HG03521 (cell line): ENCODE results near the gene CYB5RL.
"Not testable (repeated sequence)": the region's sequence is repeated elsewhere in the genome, so short reads cannot be mapped to it uniquely, and the experiment has no call there.

ENCODE experiments used
- ATAC-seq: cut with Tn5 transposase; IDR thresholded peaks from one replicate; pipeline ENCODE4 v1.9.1; 2021; ENCODE audit warnings: mild to moderate bottlenecking, moderate library complexity; ENCODE audit not compliant: unreplicated experiment

Gene CYB5RL, protein sequence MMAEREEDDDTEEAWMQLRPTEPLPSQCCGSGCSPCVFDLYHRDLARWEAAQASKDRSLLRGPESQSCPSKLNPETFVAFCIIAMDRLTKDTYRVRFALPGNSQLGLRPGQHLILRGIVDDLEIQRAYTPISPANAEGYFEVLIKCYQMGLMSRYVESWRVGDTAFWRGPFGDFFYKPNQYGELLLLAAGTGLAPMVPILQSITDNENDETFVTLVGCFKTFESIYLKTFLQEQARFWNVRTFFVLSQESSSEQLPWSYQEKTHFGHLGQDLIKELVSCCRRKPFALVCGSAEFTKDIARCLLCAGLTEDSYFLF

DNA sequence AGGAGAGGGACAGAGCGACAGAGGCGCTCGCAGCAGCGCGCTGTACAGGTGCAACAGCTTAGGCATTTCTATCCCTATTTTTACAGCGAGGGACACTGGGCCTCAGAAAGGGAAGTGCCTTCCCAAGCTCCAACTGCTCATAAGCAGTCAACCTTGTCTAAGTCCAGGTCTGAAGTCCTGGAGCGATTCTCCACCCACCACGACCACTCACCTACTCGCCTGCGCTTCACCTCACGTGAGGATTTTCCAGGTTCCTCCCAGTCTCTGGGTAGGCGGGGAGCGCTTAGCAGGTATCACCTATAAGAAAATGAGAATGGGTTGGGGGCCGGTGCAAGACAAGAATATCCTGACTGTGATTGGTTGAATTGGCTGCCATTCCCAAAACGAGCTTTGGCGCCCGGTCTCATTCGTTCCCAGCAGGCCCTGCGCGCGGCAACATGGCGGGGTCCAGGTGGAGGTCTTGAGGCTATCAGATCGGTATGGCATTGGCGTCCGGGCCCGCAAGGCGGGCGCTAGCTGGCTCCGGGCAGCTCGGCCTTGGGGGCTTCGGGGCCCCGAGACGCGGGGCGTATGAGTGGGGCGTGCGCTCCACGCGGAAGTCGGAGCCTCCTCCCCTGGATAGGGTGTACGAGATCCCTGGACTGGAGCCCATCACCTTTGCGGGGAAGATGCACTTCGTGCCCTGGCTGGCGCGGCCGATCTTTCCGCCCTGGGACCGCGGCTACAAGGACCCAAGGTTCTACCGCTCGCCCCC lies at the start of gene CYB5RL, which contains the start of gene MRPL37:
Gene CYB5RL, minus strand, starts transcription at position 266 of the 754 bp plus-strand sequence. CDS start 4,414 bp downstream, outside the sequence.
Gene MRPL37, plus strand, starts transcription at position 403 of the 754 bp plus-strand sequence. Its CDS starts 77 bp downstream, at position 480.
- peak; percentile 96 for ATAC-seq

DNA sequence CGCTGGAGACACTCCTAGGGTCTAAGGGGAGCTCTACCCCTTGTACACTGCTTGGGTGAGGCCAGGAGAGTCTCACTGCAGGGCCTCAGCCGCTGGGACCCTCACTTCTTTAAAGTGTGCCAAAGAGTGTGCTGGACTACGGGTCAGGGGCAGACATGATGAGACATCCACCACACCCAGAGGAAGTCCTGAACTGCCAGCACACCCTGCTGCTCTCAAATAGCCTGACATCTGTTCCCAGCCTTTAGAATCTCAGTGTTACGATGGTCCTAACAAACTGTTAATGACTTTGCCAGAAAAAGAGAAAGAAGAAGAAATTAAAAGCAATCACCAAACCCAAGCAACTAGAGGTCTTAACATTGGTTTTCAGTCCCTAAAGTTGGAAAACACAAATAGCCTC lies 49.1 kb upstream of the CYB5RL start:
- ATAC-seq: no peak

DNA sequence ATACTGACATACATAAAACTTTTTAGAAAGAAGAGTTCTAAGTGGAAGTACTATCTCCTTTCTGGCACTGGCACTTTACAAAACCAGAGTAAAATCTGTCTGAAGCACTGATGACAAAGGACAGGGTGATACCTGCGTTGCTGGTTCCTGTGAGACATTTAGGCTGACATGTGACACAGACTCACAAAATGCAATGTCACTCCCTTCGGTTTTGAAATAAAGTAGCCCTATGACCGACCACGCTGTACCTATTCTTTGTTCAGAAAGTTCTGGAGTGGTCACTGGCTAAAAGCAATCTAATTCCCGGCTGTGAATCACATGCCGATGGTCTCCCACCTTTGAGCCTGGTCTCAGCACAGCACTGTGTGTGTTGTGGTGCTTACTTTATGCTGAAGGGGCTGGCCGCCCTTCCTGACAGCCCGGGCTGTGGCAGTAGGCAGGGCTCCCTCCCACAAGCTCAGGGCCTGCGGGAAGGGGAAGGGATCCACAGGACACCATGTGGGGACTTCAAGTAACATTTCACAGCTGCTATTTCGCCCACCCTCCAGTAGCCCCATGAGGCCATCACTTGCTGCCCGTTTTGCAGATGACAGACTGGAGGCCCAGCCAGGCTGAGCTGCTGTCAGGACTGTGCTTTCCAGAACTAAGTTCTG lies 48.2 kb upstream of the CYB5RL start:
- ATAC-seq: no peak

DNA sequence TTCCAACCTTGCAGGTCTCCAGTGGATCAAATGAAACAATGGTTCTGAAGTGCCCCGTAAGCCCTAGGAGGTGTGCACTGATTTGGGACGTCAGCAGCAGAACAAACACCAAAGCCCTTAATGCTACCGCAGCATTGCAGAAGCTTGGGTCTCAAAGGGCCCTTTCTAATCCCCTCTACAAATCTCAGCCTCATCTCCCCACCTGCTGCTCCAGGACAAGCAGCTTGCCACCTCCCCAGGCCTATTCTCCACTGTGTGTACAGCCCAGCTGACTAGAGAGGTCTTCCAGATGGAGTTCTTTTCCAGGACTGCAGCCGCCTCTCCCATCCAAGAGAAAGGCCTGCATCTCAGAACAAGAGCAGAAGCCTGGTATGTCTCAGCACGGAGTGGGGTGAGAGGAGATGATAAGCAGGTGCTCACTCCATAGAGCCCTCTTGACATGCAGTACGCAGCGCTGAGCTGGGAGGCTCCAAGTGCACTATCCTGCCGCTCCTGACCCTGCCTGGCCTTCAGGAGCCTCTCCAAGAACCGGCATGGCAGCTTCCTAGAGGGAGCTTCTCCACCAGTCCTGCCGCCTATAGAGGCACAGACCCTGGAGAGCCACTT lies 46.4 kb upstream of the CYB5RL start:
- no peak for ATAC-seq

DNA sequence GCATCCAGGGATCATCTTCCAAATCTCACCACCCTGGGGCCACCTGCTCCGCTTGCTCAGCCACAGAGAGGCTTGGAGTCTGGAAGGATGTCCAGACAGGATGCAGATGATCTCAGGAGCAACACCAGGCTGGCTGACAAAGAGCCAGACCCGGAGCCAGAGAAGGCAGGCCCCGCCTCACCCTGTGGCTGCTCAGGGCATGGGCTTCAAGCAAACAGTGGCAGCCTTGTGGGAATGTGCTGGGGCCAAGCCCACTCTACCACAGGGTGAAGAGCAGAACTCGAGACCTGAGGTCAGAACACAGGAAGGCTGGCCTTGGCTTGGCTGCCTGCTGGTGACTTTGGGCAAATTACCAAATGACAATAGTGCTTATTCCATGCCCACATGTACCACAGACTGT lies 45.7 kb upstream of the CYB5RL start:
- no peak for ATAC-seq

DNA sequence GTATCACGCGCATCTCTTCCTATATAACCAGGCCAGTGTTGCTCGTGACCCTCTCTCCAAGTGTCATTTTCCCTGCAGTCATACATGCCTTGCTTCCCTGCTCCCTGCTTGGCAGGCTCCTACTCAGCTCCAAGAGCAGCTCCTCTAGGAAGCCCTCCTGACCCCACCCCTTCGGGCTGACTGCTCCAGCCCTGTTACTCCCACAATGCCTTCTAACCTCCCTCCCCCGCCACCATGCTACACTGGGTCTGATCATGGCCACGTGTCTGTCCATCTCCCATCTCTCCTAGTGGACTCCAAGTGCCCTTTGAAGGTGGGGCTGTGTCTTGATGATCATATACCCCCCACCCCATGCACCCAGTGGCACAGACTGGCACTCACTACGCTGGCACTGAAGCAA lies 44.8 kb upstream of the CYB5RL start:
- ATAC-seq: no peak

DNA sequence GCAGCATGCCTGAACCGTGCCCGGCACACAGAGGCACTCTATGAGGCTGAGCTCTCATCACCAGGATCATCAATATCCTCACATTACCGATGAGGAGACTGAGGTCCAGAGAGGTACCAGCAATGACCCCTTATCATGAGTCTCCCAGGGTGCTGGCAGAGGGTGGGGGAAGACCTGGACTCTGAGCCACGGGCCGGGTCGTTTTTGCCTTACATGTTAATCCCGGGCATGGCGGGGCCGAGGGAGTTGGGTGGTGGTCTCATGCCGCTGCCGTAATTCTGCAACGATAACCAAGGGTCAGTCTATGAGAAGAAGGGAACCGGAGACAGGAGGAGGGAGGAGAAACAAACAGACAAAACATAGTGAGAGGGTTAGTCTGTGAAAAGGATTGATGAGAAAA lies 43.2 kb upstream of the CYB5RL start:
- no peak for ATAC-seq

DNA sequence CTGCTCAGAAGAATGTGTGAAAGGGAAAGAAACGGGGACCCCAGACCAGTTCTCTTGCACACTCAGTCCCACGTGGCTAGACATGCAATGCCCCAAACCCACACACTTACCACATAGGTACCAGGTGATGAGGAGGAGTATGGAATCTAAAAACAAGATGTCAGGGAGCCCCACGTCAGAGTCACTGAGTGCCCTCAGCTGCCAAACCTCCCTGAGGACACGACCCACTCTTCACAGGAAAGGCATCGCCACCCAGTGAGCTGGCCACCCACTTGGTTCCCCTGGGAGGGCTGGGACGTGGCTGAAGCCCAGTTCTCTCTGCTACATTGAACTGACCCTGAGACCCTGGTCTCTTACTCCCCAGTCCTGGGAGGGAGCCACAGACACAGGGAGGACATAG lies 41.5 kb upstream of the CYB5RL start:
- no peak for ATAC-seq

DNA sequence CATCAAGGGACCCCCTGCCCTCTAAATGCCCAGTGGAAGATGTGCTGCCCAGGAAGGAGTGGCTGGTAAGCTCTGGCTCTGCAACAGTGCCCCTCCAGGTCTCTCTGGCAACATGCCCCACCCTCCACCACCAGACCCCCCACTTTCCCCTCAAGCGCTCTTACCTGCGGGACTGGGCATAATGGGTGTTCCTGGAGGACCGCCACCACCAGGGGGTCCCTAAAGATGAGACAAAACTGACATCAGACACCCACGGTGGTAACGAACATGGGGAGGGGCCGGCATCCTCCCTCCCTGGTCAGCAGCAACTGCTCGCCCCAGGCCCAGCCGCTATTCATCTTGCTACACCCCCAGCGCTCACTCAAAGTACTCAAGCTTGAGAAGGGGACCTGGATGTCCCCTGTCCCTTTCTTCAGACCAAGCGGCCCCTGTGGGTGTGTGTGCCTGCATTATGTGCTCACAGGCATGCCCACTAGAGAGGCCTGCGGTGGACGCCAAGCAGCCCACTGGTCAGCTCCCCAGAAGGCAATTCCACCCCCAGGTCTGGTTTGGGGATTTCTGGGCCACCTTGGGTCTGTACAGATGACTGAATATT lies 41.0 kb upstream of the CYB5RL start:
- no peak for ATAC-seq

DNA sequence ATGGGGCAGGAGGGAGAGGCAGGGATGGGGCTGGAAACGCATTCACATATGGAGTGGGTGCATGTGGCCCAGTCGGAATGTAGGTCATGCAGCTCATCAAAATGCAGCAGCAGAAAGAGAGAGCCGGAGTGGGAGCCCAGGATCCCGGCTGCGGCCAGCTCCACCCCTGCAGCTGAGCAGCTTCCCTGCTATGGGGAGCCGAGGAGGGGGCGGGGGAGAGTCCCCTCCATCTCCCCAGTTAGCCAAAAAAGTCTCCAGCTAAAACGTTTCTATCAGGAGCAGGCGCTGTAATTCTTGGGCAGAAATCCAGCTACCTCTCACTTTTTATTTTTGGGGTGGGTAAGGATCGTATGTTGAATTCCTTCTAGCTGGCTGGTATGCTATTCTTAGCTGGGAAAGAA lies 39.8 kb upstream of the CYB5RL start:
- ATAC-seq: no peak

DNA sequence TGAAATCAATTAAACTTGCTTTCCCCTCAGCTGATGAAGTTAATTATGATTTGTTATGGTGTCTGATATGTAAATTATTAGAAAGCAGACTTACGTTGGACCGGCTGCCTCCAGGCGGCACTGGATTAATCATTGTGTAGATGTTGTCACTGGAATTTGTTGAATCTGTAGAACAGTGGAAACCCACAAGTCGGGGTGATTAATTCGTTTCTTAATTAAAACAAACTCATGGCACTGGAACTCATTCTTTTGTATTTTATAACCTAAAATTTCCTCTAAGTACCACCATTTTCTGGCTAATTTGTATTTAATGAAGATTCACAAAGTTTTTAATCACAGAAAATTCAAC lies 39.2 kb upstream of the CYB5RL start:
- ATAC-seq: no peak

DNA sequence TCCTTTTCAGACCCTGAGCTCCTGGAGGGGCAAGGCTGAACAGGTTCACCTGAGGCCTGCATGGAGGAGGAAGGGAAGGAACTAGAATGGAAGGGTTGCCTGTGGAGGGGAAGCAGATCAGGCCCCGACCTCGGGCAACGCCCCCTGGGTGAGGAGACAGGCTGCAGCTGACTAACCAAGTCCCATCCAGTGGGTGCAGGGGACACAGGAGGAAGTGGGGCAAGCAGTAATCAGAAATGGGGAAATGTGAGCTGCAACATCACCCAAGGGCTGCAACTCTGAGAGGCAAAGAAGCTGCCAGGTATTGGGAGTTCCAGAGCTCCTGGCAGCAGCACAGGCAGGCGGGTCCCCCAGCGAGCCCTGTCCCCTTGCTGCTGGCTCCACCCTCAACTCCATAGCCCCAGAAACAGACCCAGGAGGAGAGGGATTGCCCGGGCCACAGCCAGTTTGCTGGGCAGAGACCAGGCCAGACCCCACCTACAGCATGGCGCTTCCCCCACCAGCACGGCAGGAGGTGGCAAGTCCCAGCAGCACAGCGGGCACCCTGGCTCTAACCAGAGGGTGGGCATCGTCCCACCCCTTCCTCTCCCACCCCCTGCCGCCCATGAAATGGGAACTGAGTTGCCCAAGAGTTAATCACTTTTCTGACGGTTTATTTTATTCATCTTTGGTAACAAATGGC lies 38.7 kb upstream of the CYB5RL start:
- no peak for ATAC-seq

DNA sequence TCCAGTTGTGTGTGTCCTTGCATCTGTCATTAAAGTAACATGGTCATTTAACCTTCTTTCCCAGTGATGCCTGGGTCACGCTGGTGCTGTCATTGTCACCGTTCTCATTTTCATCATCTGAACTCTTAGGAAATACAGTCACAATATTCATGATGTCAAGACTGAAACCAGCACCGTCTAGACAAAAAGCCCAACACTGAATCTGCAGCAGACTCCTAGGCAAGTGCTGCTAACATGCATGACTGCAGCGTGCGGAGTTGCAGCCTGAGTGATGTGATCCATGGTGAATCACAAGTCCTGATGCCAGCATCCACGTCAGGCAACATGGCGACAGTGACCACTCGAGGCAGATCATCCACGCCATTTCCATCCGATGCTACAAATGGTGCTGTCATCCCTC lies 37.8 kb upstream of the CYB5RL start:
- ATAC-seq: no peak

DNA sequence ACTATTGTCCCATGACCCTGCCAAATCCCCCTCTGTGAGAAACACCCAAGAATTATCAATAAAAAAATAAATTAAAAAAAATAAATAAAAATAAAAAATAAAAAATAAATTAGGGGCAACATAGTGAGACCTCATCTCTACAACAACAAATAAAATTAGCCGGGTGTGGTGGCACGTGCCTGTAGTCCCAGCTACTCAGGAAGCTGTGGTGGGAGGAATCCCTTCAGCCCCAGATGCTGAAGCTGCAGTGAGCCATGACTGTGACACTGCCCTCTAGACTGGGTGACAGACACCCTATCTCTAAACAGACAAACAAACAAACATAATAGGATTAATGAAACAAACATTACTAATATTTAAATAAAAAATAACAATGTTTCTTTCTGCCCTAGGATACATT lies 34.5 kb upstream of the CYB5RL start:
- no peak for ATAC-seq

DNA sequence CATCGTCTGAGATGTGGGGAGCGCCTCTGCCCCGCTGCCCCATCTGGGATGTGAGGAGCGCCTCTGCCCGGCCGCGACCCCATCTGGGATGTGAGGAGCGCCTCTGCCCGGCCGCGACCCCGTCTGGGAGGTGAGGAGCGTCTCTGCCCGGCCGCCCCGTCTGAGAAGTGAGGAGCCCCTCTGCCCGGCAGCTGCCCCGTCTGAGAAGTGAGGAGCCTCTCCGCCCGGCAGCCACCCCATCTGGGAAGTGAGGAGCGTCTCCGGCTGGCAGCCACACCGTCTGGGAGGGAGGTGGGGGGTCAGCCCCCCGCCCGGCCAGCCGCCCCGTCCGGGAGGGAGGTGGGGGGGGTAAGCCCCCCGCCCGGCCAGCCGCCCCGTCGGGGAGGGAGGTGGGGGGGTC lies 33.4 kb upstream of the CYB5RL start:
- ATAC-seq: not testable (repeated sequence)

DNA sequence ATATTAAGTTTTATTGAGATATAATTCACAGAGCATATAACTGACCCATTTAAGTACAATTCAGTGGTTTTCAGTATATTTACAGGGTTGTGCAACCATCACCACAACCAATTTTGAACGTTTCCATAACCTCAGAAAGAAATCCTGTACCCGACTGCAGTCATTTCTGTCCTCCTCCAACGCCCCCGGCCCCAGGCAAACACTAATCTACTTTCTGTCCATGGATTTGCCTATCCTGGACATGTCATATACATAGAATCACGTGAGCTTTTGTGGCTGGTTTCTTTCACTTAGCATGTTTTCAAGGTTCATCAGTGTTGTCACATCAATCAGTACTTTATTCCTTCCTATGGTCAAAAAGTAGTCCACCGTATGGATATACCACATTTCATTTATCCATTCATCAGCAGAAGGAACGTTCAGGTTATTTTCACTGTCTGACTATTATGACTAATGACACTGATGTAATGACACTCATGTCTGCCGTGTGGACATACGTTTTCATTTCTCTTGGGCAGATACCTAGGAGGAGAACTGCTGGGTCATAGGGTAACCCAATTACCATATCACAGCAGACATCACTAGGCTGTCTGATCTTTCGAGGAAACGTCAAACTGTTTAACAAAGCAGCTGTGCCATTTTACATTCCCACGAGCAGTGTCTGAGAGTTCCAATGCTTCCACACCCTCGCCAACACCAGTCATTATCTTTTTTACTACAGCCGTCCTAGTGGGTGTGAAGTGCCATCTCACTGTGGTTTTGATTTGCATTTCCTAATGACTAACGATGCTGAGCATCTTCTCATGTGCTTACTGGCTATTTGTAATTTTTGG lies 30.9 kb upstream of the CYB5RL start:
- no peak for ATAC-seq

DNA sequence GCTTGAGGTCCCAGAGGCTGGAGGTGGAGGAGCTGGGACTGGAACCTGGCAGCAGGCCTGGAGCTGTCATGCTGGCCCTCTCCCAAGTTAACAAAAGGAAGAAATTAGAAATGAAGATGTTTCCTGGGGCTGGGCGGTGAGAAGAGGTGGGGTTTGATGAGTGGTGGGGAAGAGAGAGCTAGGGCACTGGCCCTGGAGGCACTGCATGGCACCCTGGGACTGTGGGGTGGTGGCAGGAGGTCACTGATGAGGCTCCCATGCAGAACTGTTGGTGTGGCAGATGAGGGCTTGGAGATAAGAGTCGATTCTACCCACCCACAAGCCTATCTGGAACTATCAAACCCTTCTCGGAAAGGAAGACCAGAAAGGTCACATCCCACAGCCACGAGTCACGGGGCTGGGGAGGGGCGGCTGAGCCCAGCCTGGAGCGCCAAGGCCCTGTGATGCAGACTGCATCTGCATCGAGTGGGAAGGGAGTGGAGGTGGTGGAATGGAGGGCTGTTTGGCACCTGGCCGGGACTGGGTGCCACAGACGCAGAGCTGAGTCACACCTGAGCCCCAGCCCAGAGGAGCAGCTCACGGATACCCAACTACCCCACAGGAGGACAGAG lies 29.6 kb upstream of the CYB5RL start:
- ATAC-seq: no peak

DNA sequence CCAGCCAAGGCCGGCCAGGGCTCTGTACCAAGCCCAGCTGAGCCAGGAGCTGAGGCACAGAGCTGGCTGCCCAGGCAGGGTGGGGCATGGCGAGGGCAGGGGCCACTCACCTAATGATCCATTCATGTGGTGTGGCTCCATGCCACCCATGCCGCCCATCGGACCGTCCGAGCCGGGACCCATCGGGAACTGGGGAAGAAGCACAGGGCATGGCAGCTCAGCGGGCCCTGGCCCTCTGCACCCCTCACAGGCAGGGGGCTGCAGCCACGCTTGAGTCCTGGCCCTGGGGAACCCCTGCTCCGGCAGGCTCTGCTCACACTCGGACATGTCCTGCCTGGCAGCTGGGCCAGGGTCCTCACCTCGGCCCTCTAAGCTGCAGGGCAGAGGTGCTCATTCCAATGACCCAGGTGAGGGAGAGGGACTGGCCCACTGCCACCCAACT lies 28.8 kb upstream of the CYB5RL start:
- no peak for ATAC-seq

DNA sequence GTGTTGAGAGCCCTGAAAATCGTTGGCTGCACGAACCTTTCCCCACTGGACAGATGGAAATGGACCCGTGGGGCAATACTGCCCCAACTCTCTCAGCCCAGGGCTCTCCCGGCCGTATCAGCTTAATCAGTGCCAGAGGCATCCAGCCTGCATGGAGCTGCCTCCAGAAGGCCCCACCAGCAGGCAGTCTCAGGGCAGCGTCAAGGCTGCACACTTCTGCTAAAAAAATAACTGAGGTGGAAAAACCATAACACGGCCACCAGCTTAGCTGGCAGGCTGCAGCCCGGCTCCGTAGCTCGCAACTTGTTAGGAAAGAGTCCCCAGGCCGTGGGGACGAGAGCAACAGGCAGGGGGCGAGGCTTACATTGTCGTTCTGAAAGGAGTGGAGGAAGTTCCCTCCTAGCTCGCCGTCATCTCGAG lies 28.1 kb upstream of the CYB5RL start:
- no peak for ATAC-seq
